DOHH2 (cell line): ENCODE data around the gene LSAMP.

Experiments
- EZH2phosphoT487 ChIP-seq: fragments of 200-600 bp; sonication (generic); IDR thresholded peaks from 2 replicates; pipeline ENCODE4 v1.6.1; 2017; ENCODE audit warnings: borderline replicate concordance, mild to moderate bottlenecking, antibody characterized with exemption, low read length, moderate library complexity, mixed read lengths
- TF ChIP-seq, protein P1 (sequence below): fragments of 200-600 bp; sonication (generic); IDR thresholded peaks from one replicate; pipeline ENCODE4 v1.5.1; 2014; ENCODE audit warnings: antibody characterized with exemption, mild to moderate bottlenecking, low read depth, low read length; ENCODE audit not compliant: poor library complexity, severe bottlenecking

DNA sequence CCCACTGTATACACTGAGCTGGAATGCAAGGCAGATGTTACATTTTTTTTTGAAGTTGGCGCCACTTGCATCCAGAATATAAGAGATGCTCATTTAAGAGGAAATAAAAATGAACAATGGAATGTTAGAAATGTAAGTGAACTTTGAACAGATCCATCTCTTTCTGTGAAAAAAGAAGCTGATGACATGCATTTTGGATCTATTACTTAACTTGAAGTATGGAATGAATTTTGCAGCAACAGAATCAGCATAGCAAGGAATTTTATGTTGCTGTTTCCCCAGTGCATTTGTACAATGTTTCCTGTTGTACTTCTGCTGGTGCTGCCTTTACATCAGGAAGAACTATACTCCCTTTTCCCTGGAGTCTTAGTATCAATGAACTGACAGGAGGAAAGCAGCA is 178.2 kb downstream of the LSAMP start:
- TF ChIP-seq, protein P1, sequence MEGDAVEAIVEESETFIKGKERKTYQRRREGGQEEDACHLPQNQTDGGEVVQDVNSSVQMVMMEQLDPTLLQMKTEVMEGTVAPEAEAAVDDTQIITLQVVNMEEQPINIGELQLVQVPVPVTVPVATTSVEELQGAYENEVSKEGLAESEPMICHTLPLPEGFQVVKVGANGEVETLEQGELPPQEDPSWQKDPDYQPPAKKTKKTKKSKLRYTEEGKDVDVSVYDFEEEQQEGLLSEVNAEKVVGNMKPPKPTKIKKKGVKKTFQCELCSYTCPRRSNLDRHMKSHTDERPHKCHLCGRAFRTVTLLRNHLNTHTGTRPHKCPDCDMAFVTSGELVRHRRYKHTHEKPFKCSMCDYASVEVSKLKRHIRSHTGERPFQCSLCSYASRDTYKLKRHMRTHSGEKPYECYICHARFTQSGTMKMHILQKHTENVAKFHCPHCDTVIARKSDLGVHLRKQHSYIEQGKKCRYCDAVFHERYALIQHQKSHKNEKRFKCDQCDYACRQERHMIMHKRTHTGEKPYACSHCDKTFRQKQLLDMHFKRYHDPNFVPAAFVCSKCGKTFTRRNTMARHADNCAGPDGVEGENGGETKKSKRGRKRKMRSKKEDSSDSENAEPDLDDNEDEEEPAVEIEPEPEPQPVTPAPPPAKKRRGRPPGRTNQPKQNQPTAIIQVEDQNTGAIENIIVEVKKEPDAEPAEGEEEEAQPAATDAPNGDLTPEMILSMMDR: no peak
- no peak for TF ChIP-seq EZH2phosphoT487
